HEK293 (cell line): ENCODE data around the gene ASTN2.

Experiments used
- CTCF ChIA-PET: fragments of 350-600 bp; formaldehyde crosslinking; extraction: SDS; loops from one replicate; lab custom pipeline; 2021; ENCODE audit warnings: antibody characterized with exemption; lab: Yijun Ruan, JAX
- POLR2A ChIA-PET: fragments of 300-600 bp; formaldehyde crosslinking; extraction: SDS; loops from one replicate; lab custom pipeline; 2020; ENCODE audit warnings: antibody characterized with exemption, inconsistent platforms; lab: Yijun Ruan, JAX
- H3K27ac ChIP-seq: fragments of 200-500 bp; sonication (Bioruptor generic); 2 replicates; pipeline ENCODE4 v1.5.1; 2014; ENCODE audit warnings: low read depth, low read length, control low read depth, inconsistent platforms; ENCODE audit errors: extremely low read depth
- H3K36me3 ChIP-seq, 2 experiments: fragments of 200-500 bp in 1 of 2; sonication (Bioruptor generic) in 1 of 2; 1 replicate in 1 of 2; 2 replicates in 1 of 2; pipeline ENCODE4 v1.5.1; 2014 to 2017; ENCODE audit warnings: inconsistent platforms in 2 of 2, low read length in 2 of 2; ENCODE audit not compliant: control insufficient read depth in 2 of 2, insufficient read depth in 1 of 2
- H3K4me1 ChIP-seq: fragments of 200-500 bp; sonication (Bioruptor generic); 2 replicates; pipeline ENCODE4 v1.5.1; 2014; ENCODE audit warnings: mild to moderate bottlenecking, low read length, inconsistent platforms; ENCODE audit not compliant: control insufficient read depth, insufficient read depth
- H3K4me3 ChIP-seq: 2 replicates; pipeline ENCODE4 v1.5.1; 2011; ENCODE audit warnings: low read depth, mild to moderate bottlenecking, control low read depth, low read length, moderate library complexity
- H3K9me3 ChIP-seq: fragments of 200-500 bp; sonication (Bioruptor generic); 2 replicates; pipeline ENCODE4 v1.5.1; 2014; ENCODE audit warnings: low read depth, low read length, inconsistent platforms; ENCODE audit not compliant: control insufficient read depth, insufficient read depth
- BCL11A ChIP-seq: fragments of 450-650 bp; formaldehyde crosslinking; IDR thresholded peaks from 2 replicates; pipeline ENCODE4 v1.5.1; 2016; ENCODE audit warnings: low read depth, missing biosample characterization, missing genetic modification characterization
- GLI2 ChIP-seq: fragments of 450-650 bp; formaldehyde crosslinking; IDR thresholded peaks from 2 replicates; pipeline ENCODE4; 2017; ENCODE audit warnings: missing biosample characterization, missing genetic modification characterization, low read depth, borderline replicate concordance
- GLIS1 ChIP-seq: fragments of 450-650 bp; formaldehyde crosslinking; IDR thresholded peaks from 2 replicates; pipeline ENCODE4 v1.5.1; 2016; ENCODE audit warnings: missing biosample characterization, missing genetic modification characterization
- HOXA7 ChIP-seq: sonication (generic); formaldehyde crosslinking; IDR thresholded peaks from 2 replicates; pipeline ENCODE4 v1.8.1; 2022; ENCODE audit warnings: missing genetic modification reagents, borderline replicate concordance
- KLF10 ChIP-seq: fragments of 450-650 bp; IDR thresholded peaks from 2 replicates; pipeline ENCODE4 v1.5.1; 2018; ENCODE audit warnings: missing biosample characterization, mild to moderate bottlenecking, missing genetic modification characterization
- SCRT2 ChIP-seq: fragments of 450-650 bp; formaldehyde crosslinking; IDR thresholded peaks from 2 replicates; pipeline ENCODE4 v1.5.1; 2016; ENCODE audit warnings: missing biosample characterization, missing genetic modification characterization
- ZBTB8A ChIP-seq: fragments of 450-650 bp; formaldehyde crosslinking; IDR thresholded peaks from 2 replicates; pipeline ENCODE4 v1.5.1; 2016; ENCODE audit warnings: missing biosample characterization, missing genetic modification characterization
- ZNF324 ChIP-seq: fragments of 450-650 bp; formaldehyde crosslinking; IDR thresholded peaks from 2 replicates; pipeline ENCODE4 v1.5.1; 2016; ENCODE audit warnings: missing biosample characterization, missing genetic modification characterization
- ZNF350 ChIP-seq: fragments of 450-650 bp; formaldehyde crosslinking; IDR thresholded peaks from 2 replicates; pipeline ENCODE4 v1.5.0; 2017; ENCODE audit warnings: missing biosample characterization, mild to moderate bottlenecking, missing genetic modification characterization
- ZNF426 ChIP-seq: fragments of 450-650 bp; formaldehyde crosslinking; IDR thresholded peaks from 2 replicates; pipeline ENCODE4 v1.5.1; 2017; ENCODE audit warnings: missing biosample characterization, missing genetic modification characterization, mild to moderate bottlenecking, inconsistent platforms, moderate library complexity
- ZNF585B ChIP-seq: fragments of 450-650 bp; formaldehyde crosslinking; IDR thresholded peaks from 2 replicates; pipeline ENCODE4 v1.5.1; 2016; ENCODE audit warnings: missing biosample characterization, missing genetic modification characterization
- ZNF624 ChIP-seq: fragments of 450-650 bp; formaldehyde crosslinking; IDR thresholded peaks from 2 replicates; pipeline ENCODE4 v1.5.1; 2017; ENCODE audit warnings: missing biosample characterization, missing genetic modification characterization
- ZNF664 ChIP-seq: fragments of 450-650 bp; formaldehyde crosslinking; IDR thresholded peaks from 2 replicates; pipeline ENCODE4 v1.5.1; 2016; ENCODE audit warnings: missing biosample characterization, missing genetic modification characterization
- ZNF707 ChIP-seq: fragments of 450-650 bp; formaldehyde crosslinking; IDR thresholded peaks from 2 replicates; pipeline ENCODE4 v1.5.1; 2016; ENCODE audit warnings: missing biosample characterization, missing genetic modification characterization
- ZNF768 ChIP-seq: fragments of 450-650 bp; formaldehyde crosslinking; IDR thresholded peaks from 2 replicates; pipeline ENCODE4 v1.5.1; 2018; ENCODE audit warnings: missing biosample characterization, mild to moderate bottlenecking, missing genetic modification characterization
- ZNF830 ChIP-seq: fragments of 450-650 bp; IDR thresholded peaks from 2 replicates; pipeline ENCODE4 v1.5.0; 2018; ENCODE audit warnings: missing biosample characterization, missing genetic modification characterization, low read depth, mild to moderate bottlenecking, moderate library complexity
- ZSCAN23 ChIP-seq: fragments of 450-650 bp; formaldehyde crosslinking; IDR thresholded peaks from 2 replicates; pipeline ENCODE4 v1.5.1; 2016; ENCODE audit warnings: missing biosample characterization, missing genetic modification characterization
- TF ChIP-seq, protein P1 (sequence below): fragments of 450-650 bp; formaldehyde crosslinking; IDR thresholded peaks from 2 replicates; pipeline ENCODE4 v1.5.0; 2017; ENCODE audit warnings: missing biosample characterization, missing genetic modification characterization, borderline replicate concordance
- TF ChIP-seq, protein P2 (sequence below): IDR thresholded peaks from 2 replicates; pipeline ENCODE4 v1.6.1; 2011; ENCODE audit warnings: mild to moderate bottlenecking, low read depth, low read length, borderline replicate concordance
- TF ChIP-seq, protein P3 (sequence below): fragments of 450-650 bp; formaldehyde crosslinking; IDR thresholded peaks from 2 replicates; pipeline ENCODE4 v1.5.1; 2017; ENCODE audit warnings: missing biosample characterization, missing genetic modification characterization
- TF ChIP-seq, protein P4 (sequence below): fragments of 450-650 bp; formaldehyde crosslinking; IDR thresholded peaks from 2 replicates; pipeline ENCODE4 v1.5.1; 2016; ENCODE audit warnings: missing biosample characterization, missing genetic modification characterization
- TF ChIP-seq, protein P5 (sequence below): fragments of 450-650 bp; formaldehyde crosslinking; IDR thresholded peaks from 2 replicates; pipeline ENCODE4 v1.5.1; 2016; ENCODE audit warnings: missing biosample characterization, missing genetic modification characterization

Gene ASTN2

DNA sequence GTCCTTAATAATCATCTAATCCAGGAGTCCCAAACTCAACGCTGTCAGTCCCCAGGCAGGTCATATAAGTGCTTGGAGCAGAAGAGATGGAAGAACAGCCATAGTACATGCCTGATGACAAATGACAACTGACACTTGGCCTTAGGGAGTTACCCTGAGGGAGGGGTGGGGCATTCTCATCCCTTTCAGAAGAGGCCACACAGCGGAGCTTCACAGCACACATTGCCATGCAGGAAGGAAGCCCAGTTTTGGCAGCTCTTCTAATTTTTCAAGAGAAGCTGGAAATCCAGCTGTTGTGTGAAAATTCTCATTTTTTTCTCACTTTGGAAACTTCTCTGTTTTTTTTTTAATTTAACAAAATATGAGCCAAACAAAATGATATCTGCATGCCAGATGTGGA lies 89.0 kb downstream of the ASTN2 start (continued):
- TF ChIP-seq, protein P1, sequence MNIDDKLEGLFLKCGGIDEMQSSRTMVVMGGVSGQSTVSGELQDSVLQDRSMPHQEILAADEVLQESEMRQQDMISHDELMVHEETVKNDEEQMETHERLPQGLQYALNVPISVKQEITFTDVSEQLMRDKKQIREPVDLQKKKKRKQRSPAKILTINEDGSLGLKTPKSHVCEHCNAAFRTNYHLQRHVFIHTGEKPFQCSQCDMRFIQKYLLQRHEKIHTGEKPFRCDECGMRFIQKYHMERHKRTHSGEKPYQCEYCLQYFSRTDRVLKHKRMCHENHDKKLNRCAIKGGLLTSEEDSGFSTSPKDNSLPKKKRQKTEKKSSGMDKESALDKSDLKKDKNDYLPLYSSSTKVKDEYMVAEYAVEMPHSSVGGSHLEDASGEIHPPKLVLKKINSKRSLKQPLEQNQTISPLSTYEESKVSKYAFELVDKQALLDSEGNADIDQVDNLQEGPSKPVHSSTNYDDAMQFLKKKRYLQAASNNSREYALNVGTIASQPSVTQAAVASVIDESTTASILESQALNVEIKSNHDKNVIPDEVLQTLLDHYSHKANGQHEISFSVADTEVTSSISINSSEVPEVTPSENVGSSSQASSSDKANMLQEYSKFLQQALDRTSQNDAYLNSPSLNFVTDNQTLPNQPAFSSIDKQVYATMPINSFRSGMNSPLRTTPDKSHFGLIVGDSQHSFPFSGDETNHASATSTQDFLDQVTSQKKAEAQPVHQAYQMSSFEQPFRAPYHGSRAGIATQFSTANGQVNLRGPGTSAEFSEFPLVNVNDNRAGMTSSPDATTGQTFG: no peak
- TF ChIP-seq, protein P2, sequence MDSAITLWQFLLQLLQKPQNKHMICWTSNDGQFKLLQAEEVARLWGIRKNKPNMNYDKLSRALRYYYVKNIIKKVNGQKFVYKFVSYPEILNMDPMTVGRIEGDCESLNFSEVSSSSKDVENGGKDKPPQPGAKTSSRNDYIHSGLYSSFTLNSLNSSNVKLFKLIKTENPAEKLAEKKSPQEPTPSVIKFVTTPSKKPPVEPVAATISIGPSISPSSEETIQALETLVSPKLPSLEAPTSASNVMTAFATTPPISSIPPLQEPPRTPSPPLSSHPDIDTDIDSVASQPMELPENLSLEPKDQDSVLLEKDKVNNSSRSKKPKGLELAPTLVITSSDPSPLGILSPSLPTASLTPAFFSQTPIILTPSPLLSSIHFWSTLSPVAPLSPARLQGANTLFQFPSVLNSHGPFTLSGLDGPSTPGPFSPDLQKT: no peak
- no peak for TF ChIP-seq GLI2 (tag by site-specific recombination)
- TF ChIP-seq, all 188 proteins: peak for 0

DNA sequence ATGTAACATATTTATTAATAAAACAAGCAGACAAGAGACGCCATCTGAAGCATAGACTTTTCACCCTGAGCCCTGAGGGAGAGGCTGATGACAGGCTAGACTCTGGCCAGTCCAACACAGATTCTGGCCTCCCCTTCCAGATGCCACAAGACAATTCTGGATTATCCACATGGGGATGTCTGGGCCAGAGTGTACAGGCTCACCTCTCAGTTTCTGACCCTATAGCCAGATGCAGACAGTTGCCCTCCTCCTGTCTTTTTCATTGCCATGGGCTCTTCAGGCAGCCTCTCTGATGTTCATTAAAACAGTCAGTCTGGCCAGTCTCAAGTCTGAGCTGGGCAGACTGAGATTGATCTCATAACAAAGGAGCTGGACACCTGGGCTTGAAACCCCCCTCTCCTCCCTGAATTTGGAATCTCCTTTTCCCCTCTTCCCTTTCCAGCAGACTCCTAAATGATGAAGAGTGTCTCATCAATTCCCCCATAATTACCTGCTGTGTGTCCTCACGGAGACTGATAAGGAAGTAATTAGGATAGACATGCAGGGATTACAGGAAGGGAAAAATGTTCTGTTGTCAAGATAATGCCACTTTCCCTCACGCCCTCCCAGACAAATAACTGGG lies 89.6 kb downstream of the ASTN2 start:
- ChIA-PET CTCF (no interaction called here), POLR2A (no interaction called here)
- no peak for TF ChIP-seq ZNF830 (tag by site-specific recombination)
- no peak for TF ChIP-seq ZNF707
- TF ChIP-seq, protein P3, sequence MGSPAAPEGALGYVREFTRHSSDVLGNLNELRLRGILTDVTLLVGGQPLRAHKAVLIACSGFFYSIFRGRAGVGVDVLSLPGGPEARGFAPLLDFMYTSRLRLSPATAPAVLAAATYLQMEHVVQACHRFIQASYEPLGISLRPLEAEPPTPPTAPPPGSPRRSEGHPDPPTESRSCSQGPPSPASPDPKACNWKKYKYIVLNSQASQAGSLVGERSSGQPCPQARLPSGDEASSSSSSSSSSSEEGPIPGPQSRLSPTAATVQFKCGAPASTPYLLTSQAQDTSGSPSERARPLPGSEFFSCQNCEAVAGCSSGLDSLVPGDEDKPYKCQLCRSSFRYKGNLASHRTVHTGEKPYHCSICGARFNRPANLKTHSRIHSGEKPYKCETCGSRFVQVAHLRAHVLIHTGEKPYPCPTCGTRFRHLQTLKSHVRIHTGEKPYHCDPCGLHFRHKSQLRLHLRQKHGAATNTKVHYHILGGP: no peak
- no peak for TF ChIP-seq ZBTB8A (tag by site-specific recombination)
- no peak for TF ChIP-seq ZNF624 (tag by site-specific recombination)
- TF ChIP-seq ZSCAN23: no peak
- TF ChIP-seq ZNF768: no peak
- TF ChIP-seq ZNF324 (tag by site-specific recombination): no peak
- TF ChIP-seq HOXA7 (CRISPR knock-in tag): no peak
- TF ChIP-seq ZNF664 (tag by site-specific recombination): no peak
- no peak for TF ChIP-seq SCRT2 (tag by site-specific recombination)
- TF ChIP-seq ZNF426 (tag by site-specific recombination): no peak
- TF ChIP-seq BCL11A (tag by site-specific recombination): no peak
- no peak for TF ChIP-seq ZNF350 (tag by site-specific recombination)
- no peak for TF ChIP-seq ZNF585B (tag by site-specific recombination)
- TF ChIP-seq GLIS1 (tag by site-specific recombination): no peak
- Histone ChIP-seq H3K36me3 (no peaks in the 10 kb centered on the region), H3K27ac (no peak overlapping the region), H3K9me3 (no peaks in the 10 kb centered on the region), H3K4me1 (no peaks in the 10 kb centered on the region), H3K4me3 (no peak overlapping the region)

DNA sequence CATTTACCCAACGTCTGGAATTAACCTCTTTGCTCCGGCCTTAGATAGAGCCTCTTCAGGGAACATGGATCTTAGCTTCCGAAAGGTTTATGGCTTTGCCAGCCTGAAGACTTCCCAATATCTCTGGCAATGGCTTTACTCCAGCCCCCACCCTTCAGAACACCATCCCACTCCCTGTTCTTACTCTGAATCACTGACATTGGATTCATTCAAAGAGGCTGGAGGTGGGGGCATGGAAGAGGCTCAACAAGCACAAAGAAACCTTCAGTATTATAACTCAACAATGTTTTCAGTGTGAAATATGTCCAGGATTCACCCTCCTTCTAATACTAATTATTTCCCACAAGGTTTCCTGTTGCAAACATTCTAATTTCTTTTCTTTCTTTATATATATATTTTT lies 91.5 kb downstream of the ASTN2 start:
- Histone ChIP-seq H3K4me3 (no peak overlapping the region), H3K9me3 (no peaks in the 10 kb centered on the region), H3K36me3 (no peaks in the 10 kb centered on the region), H3K27ac (no peak overlapping the region), H3K4me1 (no peaks in the 10 kb centered on the region)
- ChIA-PET POLR2A (no interaction called here), CTCF (no interaction called here)
- no peak for TF ChIP-seq KLF10 (tag by site-specific recombination)
- TF ChIP-seq, protein P4, sequence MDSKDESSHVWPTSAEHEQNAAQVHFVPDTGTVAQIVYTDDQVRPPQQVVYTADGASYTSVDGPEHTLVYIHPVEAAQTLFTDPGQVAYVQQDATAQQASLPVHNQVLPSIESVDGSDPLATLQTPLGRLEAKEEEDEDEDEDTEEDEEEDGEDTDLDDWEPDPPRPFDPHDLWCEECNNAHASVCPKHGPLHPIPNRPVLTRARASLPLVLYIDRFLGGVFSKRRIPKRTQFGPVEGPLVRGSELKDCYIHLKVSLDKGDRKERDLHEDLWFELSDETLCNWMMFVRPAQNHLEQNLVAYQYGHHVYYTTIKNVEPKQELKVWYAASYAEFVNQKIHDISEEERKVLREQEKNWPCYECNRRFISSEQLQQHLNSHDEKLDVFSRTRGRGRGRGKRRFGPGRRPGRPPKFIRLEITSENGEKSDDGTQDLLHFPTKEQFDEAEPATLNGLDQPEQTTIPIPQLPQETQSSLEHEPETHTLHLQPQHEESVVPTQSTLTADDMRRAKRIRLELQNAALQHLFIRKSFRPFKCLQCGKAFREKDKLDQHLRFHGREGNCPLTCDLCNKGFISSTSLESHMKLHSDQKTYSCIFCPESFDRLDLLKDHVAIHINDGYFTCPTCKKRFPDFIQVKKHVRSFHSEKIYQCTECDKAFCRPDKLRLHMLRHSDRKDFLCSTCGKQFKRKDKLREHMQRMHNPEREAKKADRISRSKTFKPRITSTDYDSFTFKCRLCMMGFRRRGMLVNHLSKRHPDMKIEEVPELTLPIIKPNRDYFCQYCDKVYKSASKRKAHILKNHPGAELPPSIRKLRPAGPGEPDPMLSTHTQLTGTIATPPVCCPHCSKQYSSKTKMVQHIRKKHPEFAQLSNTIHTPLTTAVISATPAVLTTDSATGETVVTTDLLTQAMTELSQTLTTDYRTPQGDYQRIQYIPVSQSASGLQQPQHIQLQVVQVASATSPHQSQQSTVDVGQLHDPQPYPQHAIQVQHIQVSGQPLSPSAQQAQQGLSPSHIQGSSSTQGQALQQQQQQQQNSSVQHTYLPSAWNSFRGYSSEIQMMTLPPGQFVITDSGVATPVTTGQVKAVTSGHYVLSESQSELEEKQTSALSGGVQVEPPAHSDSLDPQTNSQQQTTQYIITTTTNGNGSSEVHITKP (tag by site-specific recombination): no peak
- TF ChIP-seq, protein P5, sequence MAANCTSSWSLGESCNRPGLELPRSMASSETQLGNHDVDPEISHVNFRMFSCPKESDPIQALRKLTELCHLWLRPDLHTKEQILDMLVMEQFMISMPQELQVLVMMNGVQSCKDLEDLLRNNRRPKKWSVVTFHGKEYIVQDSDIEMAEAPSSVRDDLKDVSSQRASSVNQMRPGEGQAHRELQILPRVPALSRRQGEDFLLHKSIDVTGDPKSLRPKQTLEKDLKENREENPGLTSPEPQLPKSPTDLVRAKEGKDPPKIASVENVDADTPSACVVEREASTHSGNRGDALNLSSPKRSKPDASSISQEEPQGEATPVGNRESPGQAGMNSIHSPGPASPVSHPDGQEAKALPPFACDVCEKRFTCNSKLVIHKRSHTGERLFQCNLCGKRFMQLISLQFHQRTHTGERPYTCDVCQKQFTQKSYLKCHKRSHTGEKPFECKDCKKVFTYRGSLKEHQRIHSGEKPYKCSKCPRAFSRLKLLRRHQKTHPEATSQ (tag by site-specific recombination): no peak
